Transverse colon (tissue), 4 donors: ENCODE results near the gene HMG20A. TPM values are rescaled to one million over a fixed set of nuclear protein-coding genes. Genes with fewer than 3 reads are reported as not detected.
A peak's percentile ranks its signal among the peaks of the same experiment; 100 is the strongest.

ENCODE experiments used
- DNase-seq: peaks from one replicate; pipeline ENCODE4 v3.0.0-alpha.2; 2019
- H3K27ac ChIP-seq, 4 donors: fragments of 200-600 bp; sonication (generic); 2 replicates each; pipeline ENCODE4 v1.5.1; 2016 to 2018; ENCODE audit warnings: inconsistent platforms in 4 of 4
- H3K27me3 ChIP-seq: fragments of 200-600 bp; sonication (generic); 2 replicates; pipeline ENCODE4 v1.5.1; 2017; ENCODE audit warnings: inconsistent platforms
- H3K36me3 ChIP-seq, 4 donors: fragments of 200-600 bp; sonication (generic); 2 replicates each; pipeline ENCODE4 v1.5.1; 2017 to 2019; ENCODE audit warnings: inconsistent platforms in 4 of 4
- H3K4me1 ChIP-seq, 4 donors: fragments of 200-600 bp; sonication (generic); 2 replicates each; pipeline ENCODE4 v1.5.1; 2017 to 2020; ENCODE audit warnings: inconsistent platforms in 4 of 4
- H3K4me3 ChIP-seq, 4 donors: fragments of 200-600 bp; sonication (generic); 1 replicate in 1 of 4; 2 replicates in 3 of 4; pipeline versions ENCODE4 v1.5.1 to v1.6.1; 2017 to 2019; ENCODE audit warnings: inconsistent platforms in 4 of 4
- H3K9me3 ChIP-seq, 2 donors: fragments of 200-600 bp; sonication (generic); 2 replicates each; pipeline ENCODE4 v1.5.1; 2017 to 2019; ENCODE audit warnings: inconsistent platforms in 2 of 2
- EP300 ChIP-seq: sonication (generic); formaldehyde crosslinking; IDR thresholded peaks from one replicate; pipeline ENCODE4 v1.6.1; 2017; ENCODE audit warnings: antibody characterized with exemption, low read depth
- POLR2A ChIP-seq: fragments of 450-650 bp; IDR thresholded peaks from one replicate; pipeline ENCODE4 v1.6.1; 2016; ENCODE audit warnings: antibody characterized with exemption, mild to moderate bottlenecking, moderate library complexity
- POLR2AphosphoS5 ChIP-seq, 3 donors: sonication (generic); formaldehyde crosslinking; IDR thresholded peaks; one replicate each; pipeline ENCODE4 v1.6.1; 2016; ENCODE audit warnings: antibody characterized with exemption in 3 of 3
- WGBS, 2 donors: methylation state at CpG; one replicate each; pipeline ENCODE4 v1.1.5; 2018; ENCODE audit warnings: low coverage in 1 of 2; 5-methylcytosine and 5-hydroxymethylcytosine counted together
- in situ Hi-C, 4 donors: fragments of 200-750 bp; cut with MboI; loops; one replicate each; pipeline versions ENCODE4 v1.15.0 to v1.15.1; 2017; ENCODE audit warnings: low sequenced_read_pairs in 3 of 4, low pct_ligation_motif_present in 1 of 4, low pct_unique_long_range_greater_than_20kb in 1 of 4
- intact Hi-C: fragments of 100-400 bp; cut with DNase I; formaldehyde crosslinking; loops from one replicate; pipeline ENCODE4 v1.15.1; 2023; ENCODE audit warnings: low total_unique reads
- total RNA-seq, 4 donors: library from RNA; depleted of rRNA; stranded (reverse); fragments of >200 nt; gene quantifications; one replicate each; pipeline ENCODE4 v1.1.0, GENCODE V29; 2016
- TF ChIP-seq, protein P1 (sequence below), 5 experiments: fragments of 200-600 bp in 3 of 5; fragments of 450-650 bp in 2 of 5; sonication (generic) in 3 of 5; IDR thresholded peaks; 1 replicate in 2 of 5; 2 replicates in 3 of 5; pipeline ENCODE4 v1.5.1; 2016 to 2017; ENCODE audit warnings: antibody characterized with exemption in 5 of 5, inconsistent platforms in 3 of 5, mild to moderate bottlenecking in 2 of 5, moderate library complexity in 1 of 5

The HMG20A gene
- total RNA-seq, 4 donors from 2014 or later = 27.5 to 51.1 (median 37.0) TPM

DNA sequence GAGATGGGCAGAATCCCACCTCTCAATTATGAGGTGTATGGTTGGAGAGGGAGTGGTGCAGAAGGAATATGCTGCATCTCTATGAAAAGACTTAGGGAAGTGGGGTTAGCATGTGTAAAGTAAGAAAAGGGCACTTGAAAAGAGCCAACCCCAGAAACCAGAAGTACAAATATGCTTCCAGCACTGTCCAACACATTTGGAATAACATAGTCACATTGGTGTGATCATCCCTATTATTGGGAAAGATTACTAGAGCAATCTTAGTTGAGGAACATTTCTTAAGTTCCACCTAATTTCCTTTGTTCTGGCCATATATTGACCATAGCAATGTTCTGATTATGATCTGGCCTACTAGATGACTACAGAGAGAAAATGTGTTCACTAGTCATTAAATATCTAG is 34.3 kb downstream of the HMG20A start:
- in situ Hi-C loops = no loop called here
- H3K27me3 ChIP-seq = no peaks in the 10 kb centered on the region
- H3K9me3 ChIP-seq = no peaks in the 10 kb centered on the region
- peak overlapping the region; percentile 27 to 58 (median 50) for H3K27ac ChIP-seq
- peaks cover 0 to 11% (median 4%) of the 10 kb centered on the region in 4 donors for H3K36me3 ChIP-seq
- H3K4me3 ChIP-seq = no peak overlapping the region
- no peak for DNase-seq
- H3K4me1 ChIP-seq = peaks cover 3 to 34% (median 14%) of the 10 kb centered on the region in 4 donors
- intact Hi-C loops = no loop called here
- TF ChIP-seq, protein P1, sequence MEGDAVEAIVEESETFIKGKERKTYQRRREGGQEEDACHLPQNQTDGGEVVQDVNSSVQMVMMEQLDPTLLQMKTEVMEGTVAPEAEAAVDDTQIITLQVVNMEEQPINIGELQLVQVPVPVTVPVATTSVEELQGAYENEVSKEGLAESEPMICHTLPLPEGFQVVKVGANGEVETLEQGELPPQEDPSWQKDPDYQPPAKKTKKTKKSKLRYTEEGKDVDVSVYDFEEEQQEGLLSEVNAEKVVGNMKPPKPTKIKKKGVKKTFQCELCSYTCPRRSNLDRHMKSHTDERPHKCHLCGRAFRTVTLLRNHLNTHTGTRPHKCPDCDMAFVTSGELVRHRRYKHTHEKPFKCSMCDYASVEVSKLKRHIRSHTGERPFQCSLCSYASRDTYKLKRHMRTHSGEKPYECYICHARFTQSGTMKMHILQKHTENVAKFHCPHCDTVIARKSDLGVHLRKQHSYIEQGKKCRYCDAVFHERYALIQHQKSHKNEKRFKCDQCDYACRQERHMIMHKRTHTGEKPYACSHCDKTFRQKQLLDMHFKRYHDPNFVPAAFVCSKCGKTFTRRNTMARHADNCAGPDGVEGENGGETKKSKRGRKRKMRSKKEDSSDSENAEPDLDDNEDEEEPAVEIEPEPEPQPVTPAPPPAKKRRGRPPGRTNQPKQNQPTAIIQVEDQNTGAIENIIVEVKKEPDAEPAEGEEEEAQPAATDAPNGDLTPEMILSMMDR (IDR thresholded peaks at IDR 0.05) = no peak
- TF ChIP-seq POLR2A (no peak), POLR2AphosphoS5 (IDR thresholded peaks at IDR 0.05) (peak in 1 of 3 donors; percentile 11), EP300 (no peak)

DNA sequence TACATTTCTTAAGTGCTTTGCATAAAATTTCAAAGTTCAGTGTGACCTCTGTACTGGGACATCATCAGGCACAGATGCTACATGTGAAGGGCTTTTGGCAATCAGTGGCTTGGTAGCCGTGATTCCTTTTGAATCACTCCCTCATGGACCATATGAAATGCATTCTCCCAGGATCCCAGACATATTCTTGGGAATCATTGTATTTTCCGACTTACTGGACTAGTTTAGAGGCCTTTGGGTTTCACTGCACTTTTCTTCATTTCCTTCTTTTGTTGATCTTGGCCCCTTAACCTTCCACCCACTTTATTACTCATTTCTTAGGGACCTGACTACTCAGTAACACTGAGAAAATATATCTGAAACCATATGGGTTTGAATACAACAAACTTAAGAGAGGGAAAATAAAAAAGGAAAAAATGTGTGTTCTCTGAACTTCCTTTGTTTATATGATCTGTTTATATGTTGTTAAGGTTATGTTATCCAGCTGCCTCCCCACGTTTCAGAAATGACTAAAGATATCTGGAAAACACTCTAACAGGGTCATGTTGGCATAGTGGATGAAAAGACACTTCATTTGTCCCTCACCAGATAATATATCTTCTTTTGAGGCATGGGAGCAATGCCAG is 35.1 kb downstream of the HMG20A start:
- Histone ChIP-seq H3K27me3 (no peaks in the 10 kb centered on the region), H3K36me3 (peaks cover 0 to 11% (median 6%) of the 10 kb centered on the region in 4 donors), H3K4me1 (peaks cover 3 to 34% (median 14%) of the 10 kb centered on the region in 4 donors), H3K9me3 (no peaks in the 10 kb centered on the region), H3K4me3 (no peak overlapping the region), H3K27ac (peak overlapping the region; percentile 27 to 58 (median 50))
- TF ChIP-seq, protein P1 (IDR thresholded peaks at IDR 0.05) = no peak
- peak in 1 of 3 donors; percentile 23 for TF ChIP-seq POLR2AphosphoS5 (IDR thresholded peaks at IDR 0.05)
- intact Hi-C loops (no loop called here), in situ Hi-C loops (no loop called here)
- DNase-seq = no peak
- 40 to 43% methylated on average over 2 to 3 of the region's 3 CpGs for WGBS, 2 donors

DNA sequence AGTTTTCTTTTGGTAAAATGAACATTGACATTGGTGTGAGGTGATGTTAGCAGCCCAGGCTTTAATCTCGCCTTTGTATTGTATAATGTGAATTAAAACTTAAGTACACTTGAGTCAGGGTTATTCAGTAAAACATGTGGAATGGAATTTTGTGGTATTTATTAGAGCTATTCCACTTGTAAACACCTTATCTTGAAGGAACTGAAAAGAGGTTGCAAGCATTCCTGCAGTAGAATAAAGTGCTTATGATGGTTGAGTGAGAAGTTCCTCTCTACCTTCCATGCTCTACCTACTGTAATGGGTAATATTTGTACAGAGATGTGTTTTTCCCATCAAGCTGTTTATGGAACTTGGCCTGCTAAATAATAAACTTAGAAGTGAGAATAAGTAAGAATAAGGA is 36.1 kb downstream of the HMG20A start:
- WGBS, 2 donors = 85 to 100% methylated on average over 1 of the region's 1 CpG
- H3K27me3 ChIP-seq = no peaks in the 10 kb centered on the region
- H3K4me3 ChIP-seq = no peak overlapping the region
- in situ Hi-C loops (no loop called here), intact Hi-C loops (no loop called here)
- peaks cover 0 to 11% (median 6%) of the 10 kb centered on the region in 4 donors for H3K36me3 ChIP-seq
- H3K4me1 ChIP-seq = peaks cover 3 to 34% (median 14%) of the 10 kb centered on the region in 4 donors
- no peak for DNase-seq
- TF ChIP-seq, protein P1 (IDR thresholded peaks at IDR 0.05) = no peak
- TF ChIP-seq EP300 = no peak
- TF ChIP-seq POLR2AphosphoS5 (IDR thresholded peaks at IDR 0.05) = no peak
- no peak for TF ChIP-seq POLR2A
- H3K9me3 ChIP-seq = no peaks in the 10 kb centered on the region
- H3K27ac ChIP-seq = peak overlapping the region in 3 of 4 donors; percentile 43 to 58 (median 58)

DNA sequence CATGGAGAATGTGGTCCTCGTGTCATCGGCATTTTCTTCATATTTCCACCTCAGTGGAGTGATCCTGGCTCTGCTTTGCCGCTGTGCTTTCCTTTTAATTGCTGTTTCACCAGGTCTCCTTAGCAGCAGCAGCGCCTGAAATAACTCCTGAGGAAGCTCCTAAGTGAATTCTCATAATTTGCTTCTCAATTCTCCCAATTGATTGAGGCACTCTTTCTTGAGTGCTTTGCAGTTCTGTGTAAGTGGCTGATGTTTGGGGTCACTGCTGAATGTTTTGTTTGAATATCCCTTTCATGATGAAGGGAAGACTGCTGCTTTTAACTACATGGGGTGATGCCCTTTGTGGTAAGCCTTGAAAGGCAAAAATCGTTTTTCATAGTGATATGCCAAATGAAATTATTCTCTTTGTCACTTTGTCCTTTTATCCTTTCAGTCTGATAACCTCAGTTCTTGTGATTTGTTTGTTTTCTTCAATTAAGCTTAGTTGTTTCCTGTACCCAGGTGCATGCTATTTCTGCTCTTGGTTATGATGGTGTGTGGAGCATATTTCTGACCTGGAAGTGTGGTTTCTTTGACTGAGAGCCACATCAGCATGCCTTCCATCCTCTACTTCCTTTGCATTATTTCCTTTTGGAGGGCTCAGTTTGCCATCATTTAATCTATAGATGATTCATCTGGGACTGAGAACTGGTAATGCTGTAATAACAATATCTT is 36.7 kb downstream of the HMG20A start:
- peaks cover 0 to 11% (median 6%) of the 10 kb centered on the region in 4 donors for H3K36me3 ChIP-seq
- peaks cover 3 to 34% (median 14%) of the 10 kb centered on the region in 4 donors for H3K4me1 ChIP-seq
- H3K9me3 ChIP-seq = no peaks in the 10 kb centered on the region
- DNase-seq = no peak
- in situ Hi-C loops = no loop called here
- intact Hi-C loops = no loop called here
- WGBS, 2 donors = 71 to 73% methylated on average over 4 to 5 of the region's 5 CpGs
- peak overlapping the region in 2 of 4 donors; percentile 7 to 9 for H3K27ac ChIP-seq
- H3K27me3 ChIP-seq = no peaks in the 10 kb centered on the region
- no peak for TF ChIP-seq POLR2AphosphoS5 (IDR thresholded peaks at IDR 0.05)
- TF ChIP-seq, protein P1 (IDR thresholded peaks at IDR 0.05) = no peak
- TF ChIP-seq POLR2A = no peak
- TF ChIP-seq EP300 = no peak
- no peak overlapping the region for H3K4me3 ChIP-seq
